GM21381 (cell line): Measurements from ENCODE around the gene CCDC178.
"Not testable (repeated sequence)": the region's sequence is repeated elsewhere in the genome, so short reads cannot be mapped to it uniquely, and the experiment has no call there.

Source experiments
- ATAC-seq: cut with Tn5 transposase; IDR thresholded peaks from one replicate; pipeline ENCODE4 v1.9.1; 2021; ENCODE audit warnings: mild to moderate bottlenecking, moderate library complexity; ENCODE audit not compliant: unreplicated experiment

CCDC178 gene

DNA sequence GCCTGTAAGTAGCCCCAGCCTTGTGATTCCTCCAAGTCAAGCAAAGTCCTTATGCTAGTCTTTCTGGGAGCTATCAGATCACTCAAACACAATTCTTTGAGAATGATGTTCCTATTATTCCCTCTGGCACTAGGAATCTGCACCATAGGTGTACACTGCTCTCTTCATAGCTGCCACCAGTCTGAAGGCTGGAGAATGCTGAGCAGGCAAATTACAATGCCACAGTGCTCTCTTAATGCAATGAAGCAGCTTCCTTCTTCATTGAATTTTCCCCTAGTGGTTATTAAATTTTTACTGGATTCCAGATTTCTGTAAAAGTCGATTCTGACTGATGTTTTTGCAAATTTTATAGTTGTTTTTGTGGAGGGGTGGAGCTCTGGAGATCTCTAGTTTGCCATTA is 84.8 kb downstream of the CCDC178 start:
- no peak for ATAC-seq

DNA sequence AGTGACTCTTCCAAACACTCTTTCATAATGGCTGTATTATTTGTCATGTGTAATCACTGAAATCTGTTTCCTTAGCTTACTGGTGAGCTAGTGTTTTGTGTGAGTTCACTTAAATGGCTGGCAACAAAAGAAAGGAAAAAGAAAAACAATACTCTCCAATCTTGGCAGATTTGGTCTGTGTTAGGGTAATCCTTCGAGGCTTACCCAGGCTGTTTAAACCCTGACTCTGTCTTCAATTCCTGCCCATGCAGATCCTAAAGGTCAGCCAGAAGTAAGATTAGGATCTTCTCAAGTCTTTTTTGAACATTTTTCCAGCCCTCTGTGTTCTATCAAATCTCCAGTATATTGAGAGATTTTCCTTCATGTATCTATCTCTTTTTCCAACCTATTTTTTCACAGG is 85.3 kb downstream of the CCDC178 start:
- no peak for ATAC-seq

DNA sequence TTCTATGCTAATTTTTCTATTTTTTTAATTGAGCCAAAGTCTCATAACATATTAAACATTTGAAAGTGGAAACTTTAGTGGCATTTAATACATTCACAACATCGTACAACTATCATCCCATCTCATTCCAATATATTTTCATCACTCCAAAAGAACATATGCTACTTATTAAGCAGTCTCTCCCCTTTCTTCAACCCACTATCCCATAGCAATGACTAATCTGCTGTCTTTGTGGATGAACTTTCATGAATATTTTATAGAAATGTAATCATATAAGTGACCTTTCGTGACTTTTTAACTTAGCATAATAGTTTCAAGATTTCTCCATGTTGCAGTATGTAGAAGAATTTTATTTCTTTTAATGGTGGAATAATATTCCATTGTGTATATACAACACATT is 90.3 kb downstream of the CCDC178 start:
- ATAC-seq: no peak

DNA sequence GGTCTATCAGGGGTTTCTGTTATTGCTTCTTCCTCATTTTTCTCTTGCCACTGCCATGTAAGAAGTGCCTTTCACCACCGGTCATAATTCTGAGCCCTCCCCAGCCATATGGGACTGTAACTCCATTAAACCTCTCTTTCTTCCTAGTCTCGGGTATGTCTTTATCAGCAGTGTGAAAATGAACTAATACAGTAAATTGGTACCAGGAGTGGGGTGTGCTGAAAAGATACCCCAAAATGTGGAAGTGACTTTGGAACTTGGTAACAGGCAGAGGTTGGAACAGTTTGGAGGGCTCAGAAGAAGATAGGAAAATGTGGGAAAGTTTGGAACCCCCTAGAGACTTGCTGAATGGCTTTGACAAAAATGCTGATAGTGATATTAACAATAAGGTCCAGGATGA is 100.8 kb downstream of the CCDC178 start:
- not testable (repeated sequence) for ATAC-seq

DNA sequence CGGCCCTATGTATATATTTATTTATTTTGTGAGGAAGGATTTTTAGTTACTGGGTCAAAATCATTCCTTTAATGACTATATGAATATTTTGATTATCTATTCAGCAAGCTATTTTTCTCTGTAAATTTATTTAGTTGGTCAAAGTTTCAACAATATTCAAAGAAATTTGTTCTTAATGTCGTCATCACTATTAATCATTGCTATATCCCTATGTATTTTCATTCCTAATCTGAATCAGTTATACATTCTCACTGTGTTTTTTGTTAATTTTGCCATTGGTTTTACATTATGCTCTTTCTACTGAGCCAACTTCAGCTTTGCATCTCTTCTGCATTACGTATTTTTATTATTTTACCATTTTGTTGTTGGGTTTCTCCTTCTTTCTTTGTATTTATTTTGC is 105.7 kb downstream of the CCDC178 start:
- ATAC-seq: no peak

DNA sequence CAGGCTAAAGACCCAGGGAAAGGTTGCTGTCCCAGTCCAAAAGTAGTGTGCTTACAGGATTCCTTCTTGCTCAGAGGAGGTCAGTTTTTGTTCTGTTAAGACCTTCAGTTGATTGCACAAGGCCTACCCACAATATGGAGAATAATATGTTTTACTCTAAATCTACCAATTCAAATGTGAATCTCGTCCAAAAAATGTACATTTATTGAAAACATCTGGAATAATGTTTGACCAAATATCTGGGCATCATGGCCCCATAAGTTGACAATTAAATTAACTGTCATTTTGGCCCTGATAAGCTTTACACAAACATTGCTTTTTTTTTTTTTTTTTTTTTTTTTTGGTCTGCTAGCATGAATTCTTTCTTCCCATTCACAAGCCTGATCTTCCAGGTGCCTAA is 109.8 kb downstream of the CCDC178 start:
- no peak for ATAC-seq

DNA sequence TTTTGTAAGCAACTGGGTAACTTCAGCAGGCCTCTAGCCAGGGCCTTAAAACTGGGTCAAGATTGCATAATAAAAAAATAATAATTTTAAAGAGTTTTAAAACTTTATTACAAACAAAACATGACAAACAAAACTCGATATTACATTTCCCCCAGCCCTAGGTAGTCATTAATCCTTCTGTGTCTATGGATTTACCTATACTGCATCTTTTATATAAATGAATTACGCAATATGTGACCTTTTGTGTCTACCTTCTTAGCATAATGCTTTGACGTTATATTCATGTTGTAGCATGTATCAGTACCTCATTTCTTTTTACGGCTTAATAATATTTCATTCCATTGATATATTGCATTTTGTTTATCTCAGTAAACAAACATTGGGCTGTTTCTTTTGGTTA is 113.5 kb downstream of the CCDC178 start:
- no peak for ATAC-seq

DNA sequence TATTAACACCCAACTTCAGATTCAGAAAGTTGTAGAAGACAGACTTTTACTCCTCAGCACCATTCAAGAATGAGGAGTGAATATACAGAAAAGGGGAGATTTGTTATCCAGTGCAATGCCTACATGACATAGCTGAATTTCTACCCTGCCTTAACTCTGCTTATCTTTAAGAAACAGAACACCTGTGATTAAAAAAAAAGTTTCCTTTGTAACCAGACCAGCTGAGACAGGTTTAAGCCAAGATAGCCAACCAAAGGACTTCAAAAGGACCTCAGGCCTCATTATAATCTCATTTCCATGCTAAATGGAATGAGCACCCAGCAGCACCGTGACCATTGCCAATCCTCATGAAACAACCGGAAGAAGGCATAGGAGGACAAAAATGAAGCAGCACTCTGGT is 122.9 kb downstream of the CCDC178 start:
- ATAC-seq: no peak

DNA sequence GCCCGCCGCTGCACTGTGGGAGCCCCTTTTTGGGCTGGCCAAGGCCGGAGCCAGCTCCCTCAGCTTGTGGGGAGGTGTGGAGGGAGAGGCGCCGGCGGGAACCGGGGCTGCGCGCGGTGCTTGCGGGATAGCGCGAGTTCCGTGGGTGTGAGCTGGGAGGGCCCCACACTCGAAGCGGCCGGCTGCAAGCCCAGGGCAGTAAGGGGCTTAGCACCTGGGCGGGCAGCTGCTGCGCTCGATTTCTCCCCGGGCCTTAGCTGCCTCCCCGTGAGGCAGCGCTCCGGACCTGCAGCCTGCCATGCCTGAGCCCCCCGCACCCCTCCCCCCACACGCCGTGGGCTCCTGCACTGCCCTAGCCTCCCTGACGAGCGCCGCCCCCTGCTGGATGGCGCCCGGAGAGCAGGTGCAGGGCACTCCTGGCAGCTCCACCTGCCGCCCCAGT is 124.4 kb downstream of the CCDC178 start:
- ATAC-seq: no peak

DNA sequence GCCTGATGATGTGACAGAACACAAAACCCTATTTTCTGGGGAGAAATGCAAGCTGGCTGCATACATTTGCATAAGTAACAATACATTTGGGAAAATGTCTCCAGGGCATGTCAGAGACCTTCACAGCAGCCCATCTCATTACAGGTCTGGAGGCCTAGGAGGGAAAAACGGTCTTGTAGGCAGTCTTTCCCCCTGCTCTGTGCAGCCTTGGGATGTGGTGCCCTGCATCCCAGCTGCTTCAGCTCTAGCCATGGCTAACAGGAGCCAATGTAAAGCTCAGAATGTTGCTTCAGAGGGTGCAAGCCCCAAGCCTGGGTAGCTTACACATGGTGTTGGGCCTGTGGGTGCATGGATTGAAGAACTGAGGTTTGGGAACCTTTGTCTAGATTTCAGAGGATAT is 133.0 kb downstream of the CCDC178 start:
- ATAC-seq: no peak

DNA sequence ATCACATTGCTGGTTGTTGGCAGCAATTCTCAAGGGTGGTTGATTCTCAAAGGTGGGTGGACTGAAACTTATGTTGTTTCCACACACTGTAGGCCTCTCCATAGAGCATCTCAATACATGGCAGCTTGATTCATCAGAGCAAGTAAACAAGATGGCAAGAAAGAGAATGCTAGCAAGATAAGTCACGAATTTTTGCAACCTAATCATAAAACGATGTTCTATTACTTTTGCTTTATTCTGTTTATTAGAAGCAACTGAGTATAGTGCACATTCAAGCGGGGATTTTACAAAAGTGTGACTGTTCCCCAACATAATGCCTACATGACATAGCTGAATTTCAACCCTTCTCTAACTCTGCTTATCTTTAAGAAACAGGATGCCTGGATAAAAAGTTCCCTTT is 136.2 kb downstream of the CCDC178 start:
- no peak for ATAC-seq

DNA sequence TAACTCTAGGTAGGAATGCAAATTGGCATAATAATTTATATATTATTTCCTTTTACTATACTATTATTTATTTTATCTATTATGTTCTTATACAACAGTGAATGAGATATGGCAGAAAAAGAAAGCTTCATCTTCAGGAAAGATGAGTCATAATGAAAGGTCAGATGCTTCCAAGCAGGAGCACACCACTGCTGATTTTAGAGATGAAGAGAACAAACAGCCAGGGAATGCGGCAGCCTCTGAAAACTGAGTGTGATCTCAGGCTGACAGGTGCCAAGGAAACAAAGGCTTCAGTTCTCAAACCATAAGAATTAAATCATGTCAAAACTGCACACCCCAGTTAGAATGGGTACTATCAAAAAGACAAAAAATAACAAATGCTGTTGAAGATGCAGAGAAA is 149.0 kb downstream of the CCDC178 start:
- ATAC-seq: no peak

DNA sequence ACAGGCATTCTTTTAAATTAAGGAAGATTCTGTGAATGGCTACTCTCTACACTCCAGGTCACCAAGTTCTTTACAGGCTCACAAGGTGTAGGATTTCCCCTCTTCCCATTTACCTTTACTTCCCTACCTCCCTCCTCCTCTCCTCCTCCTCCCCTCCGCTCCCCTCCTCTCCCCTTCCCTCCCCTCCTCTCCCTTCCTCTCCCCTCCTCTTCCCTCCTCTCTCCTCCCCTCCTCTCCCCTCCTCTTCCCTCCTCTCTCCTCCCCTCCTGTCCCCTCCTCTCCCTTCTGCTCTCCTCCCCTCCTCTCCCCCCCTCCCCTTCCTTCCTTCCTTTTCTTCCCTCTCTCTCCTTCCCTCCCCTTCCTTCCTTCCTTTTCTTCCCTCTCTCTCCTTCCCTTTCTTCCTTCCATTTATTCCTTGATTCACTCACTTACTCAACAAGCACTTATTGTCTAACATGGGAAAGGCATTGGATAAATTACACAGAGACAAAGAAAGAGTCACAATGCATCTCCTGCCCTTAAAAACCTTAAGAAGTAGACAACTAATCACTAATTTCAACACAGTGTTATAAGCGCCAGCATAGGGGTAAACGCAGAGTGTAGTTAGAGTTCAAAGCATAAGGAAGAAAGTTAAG is 152.3 kb downstream of the CCDC178 start:
- ATAC-seq: no peak

DNA sequence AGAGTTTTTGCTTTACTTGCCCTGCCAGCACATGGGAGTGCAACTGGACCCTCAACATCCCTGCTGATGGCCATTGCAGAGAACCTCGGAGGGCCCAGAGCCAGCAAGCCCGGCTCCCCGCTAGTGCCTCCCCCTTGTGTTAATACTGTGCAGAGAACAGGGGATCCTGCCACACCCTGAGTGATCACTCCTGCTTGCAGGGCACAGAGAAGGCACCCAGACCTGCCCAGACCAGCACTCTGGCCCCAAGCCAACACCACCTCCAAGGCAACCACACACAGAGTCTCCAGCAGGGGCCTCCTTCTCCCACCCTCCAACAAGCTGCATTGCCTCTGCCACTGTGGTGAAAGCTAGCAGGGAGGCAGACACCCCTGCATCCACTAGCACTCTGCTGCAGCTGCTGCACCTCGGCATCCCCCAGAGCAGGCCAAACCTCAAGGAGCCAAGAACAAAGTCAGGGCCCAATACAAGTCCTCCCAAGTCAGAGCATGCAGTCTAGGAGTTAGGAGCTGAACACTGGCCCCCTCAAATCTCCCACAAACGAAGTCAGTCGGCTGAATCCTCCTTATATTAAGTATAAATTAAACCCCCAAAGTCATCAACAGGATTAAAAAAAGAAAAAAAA is 157.7 kb downstream of the CCDC178 start:
- no peak for ATAC-seq

DNA sequence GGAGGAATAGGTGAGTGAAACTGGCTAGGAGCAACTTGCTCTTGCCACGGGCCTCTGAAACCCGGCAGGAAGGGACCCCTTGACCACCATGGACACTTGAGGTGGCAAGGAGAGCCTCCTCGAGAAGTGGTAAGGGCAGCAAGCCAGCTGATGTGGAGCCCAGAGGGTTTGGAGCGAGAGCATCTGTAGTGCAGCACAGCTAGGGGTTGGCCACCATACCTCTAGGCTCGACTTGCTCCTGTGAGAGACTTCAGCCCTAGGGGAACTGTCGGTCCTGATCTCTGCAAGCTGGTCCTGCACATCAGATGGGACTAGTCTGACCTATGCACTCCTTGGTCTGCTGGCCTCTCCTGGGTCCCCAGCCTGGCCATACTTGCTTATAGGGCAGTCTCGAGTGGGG is 158.4 kb downstream of the CCDC178 start:
- ATAC-seq: no peak

DNA sequence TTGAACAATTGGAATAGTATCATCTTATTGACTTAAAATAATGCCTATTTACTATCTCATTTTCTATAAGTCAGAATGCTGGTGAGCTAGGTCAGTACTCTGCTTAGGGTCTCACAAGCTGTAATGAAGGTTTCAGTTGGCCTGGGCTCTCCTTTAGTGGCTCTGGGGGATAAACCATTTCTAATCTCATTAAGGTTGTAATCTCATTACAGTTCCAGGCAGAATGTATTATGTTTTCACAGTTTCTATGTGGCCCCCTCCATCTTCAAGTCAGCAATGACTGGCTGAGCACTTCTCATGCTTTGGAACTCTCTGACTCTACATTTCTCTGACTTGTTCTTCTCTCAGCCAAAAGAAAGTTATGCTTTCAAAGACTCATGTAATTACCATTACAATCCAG is 163.1 kb downstream of the CCDC178 start:
- no peak for ATAC-seq

DNA sequence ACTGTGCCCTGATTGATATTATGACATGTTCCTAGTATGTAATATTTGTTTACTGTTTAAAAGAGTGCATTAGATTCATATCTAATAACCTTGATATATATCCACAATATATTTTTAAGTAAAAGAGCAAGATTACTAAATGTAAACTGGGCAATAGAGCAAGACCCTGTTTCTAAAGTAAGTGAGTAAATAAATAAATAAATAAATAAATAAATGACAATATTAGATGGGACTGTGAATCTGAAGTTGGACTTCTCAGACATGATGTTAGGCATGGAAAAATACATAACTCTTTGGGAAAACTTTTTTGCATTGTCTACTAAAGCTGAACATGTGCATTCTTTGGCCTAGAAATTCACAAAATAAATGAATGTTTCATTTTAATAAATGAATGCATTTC is 164.7 kb downstream of the CCDC178 start:
- ATAC-seq: no peak

DNA sequence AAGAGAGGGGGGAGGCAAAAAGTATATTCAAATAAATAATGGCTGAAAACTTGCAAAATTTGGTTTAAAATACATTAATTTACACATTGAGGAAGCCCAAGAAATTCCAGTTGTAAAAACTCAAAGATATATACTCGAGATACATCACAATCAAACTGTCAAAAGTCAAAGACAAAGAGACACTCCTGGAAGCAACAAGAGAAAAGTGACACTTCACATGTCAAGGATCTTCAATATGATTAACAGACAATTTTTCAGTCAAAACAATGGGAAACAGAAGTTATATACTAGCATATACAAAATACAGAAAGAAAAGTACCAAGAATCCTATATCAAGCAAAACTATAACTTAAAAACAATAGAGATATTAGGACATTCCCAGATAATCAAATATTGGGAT is 170.2 kb downstream of the CCDC178 start:
- no peak for ATAC-seq

DNA sequence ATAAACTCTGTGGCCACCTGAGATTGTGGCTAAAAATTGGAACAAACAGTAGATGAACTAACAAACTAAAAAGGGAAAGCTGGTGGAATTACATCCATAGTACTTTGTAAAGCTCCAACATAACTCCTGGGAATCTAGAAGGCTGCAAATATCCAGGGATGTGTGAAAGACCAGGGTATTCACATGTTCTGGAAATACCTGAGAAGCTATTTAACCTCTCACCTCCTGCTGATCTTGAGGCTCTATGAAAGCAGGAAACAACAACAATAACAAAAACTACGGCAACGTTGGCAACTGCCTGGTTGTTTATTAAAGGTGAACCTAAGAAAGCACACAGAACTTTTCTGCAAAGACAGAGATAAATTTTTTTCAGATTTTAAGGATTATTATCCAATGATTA is 171.3 kb downstream of the CCDC178 start:
- ATAC-seq: no peak

DNA sequence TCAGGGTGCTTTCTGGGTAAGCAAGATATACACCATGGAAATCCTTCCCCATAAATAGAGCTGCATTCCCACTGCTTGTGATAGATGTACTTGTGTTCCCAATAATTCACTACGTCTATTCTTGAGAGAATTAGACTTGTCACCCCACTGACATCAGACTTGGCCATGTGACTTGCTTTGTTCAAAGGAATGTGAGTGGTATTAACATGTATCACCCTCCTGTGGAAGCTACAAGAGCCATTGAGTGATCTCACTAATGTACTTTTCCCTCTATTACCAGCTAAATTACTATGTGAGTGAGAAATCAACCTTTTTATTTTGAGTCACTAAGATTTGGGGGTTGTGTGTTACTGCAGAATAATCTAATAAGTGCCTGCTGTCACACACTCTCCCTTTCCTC is 176.0 kb downstream of the CCDC178 start:
- ATAC-seq: no peak

DNA sequence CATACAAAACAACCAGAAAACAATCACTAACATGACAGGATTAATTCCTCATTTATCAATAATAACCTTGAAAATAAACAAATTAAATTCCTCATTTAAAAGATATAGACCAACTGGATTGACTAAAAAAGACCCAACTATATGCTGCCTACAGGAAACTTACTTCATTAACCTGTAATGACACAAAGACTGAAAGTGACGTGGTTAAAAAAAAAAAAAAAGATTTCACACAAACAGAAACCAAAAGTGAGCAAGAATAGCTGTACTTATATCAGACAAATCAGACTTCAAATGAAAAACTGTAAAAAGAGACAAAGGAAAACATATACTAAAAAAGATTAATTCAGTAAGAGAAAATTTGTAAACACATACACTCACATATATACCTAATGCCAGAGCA is 201.2 kb downstream of the CCDC178 start:
- ATAC-seq: peak; percentile 58

DNA sequence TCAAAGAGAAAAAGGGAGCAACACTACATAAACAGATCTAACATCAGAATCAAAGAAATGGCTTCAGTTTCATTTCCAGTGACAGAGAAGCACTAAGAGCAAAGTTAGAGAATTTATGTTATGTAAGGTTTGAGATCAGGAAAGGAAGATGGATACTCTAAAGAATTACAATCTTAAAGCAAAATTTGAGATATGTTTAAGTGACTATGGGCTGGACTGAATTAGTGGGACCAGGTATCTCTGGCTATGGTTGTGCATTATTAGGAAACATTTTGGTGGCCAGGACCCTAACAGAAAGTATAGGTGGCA is 208.2 kb downstream of the CCDC178 start:
- no peak for ATAC-seq
